HG03060 (cell line): ENCODE data around the gene CCDC15.
"Not testable (repeated sequence)": the region's sequence is repeated elsewhere in the genome, so short reads cannot be mapped to it uniquely, and the experiment has no call there.

Experiments
- ATAC-seq: cut with Tn5 transposase; IDR thresholded peaks from one replicate; pipeline ENCODE4 v1.9.1; 2021; ENCODE audit warnings: low read depth, moderate number of reproducible peaks; ENCODE audit not compliant: unreplicated experiment

The CCDC15 gene

DNA sequence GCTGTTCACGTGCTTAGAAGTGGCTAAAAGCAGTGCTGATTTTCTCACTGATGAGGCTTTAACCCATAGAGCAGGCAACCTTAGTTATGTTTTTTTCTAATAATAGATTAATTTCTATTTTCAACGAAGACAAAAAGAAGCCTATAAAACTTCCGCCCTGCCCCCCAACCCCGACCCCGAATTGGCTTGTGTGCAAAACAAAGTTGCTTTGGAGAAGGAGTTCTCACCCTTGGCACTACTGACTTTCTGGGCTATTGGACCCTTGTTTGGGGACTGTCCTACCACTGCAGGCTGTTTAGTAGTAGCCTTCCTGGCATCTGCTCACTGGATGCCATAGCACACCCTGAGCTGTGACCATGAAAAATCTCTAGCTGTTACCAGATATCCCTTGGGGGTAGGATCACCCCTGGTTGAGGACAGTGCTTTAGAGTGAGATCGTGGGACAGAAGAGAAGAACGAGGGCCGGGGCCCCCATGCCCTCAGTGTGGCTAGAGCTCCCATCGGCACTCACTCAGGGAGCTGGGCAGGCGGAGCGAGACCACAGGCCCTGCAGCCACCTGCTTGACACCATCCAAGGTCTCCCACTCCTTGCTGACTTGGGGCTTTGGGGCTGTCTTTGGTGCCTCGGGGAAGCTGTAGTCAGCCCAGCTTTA is 126.0 kb downstream of the CCDC15 start:
- ATAC-seq: no peak

GRCh38 chr11:125080531-125080911 is 126.5 kb downstream of the CCDC15 start:
- no peak for ATAC-seq

DNA sequence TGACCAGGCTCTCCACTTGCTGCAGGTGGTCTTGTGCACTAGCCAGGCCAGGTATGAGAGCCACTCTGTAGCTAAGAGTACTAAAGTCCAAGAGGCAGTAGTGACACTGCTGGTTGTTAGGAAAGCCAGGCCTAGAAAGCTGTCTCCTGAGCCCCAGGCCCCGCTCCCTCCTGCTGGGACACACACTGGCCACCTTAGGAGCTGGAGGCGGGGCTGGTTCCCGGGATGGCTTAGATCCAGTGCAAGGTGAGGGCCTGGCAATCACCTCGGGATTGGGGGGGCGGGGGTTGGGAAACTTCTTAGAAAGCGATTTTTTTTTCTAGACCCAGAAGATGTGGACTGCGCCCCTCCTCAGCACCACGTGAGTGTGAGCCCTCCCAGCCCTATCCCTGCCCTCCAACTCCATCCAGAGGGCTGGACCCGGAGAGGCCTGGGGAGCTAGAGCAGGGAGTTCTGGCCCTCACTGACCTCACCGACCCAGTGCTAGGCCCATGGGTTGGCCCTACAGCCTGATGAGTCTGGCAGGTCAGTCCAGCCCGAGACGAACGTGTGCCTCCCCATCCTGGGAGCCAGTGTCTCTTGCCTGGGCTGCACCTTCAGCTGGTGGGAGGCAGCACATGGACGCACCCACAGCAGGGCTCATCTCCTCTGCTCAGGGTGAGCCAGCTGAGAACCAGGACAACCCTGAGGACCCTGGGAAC is 127.2 kb downstream of the CCDC15 start:
- no peak for ATAC-seq

DNA sequence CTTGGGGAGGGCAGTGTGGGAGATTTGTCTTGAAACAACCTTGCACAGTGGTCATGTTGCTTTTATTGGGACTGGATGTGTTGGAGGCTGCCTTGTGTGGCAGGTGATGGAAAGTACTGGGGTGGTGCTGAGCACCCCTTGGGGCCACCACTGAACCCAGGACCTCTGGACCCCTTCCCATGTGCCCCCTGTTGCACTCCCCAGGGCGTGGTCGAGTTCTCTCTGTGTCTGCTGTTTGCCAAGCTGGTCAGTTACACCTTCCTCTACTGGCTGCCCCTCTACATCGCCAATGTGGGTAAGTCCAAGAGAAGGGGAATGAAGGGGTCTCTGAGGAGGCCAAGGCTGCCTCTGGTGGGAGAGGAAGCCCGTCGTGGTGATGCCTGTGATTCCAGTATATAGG is 128.0 kb downstream of the CCDC15 start:
- ATAC-seq: no peak

DNA sequence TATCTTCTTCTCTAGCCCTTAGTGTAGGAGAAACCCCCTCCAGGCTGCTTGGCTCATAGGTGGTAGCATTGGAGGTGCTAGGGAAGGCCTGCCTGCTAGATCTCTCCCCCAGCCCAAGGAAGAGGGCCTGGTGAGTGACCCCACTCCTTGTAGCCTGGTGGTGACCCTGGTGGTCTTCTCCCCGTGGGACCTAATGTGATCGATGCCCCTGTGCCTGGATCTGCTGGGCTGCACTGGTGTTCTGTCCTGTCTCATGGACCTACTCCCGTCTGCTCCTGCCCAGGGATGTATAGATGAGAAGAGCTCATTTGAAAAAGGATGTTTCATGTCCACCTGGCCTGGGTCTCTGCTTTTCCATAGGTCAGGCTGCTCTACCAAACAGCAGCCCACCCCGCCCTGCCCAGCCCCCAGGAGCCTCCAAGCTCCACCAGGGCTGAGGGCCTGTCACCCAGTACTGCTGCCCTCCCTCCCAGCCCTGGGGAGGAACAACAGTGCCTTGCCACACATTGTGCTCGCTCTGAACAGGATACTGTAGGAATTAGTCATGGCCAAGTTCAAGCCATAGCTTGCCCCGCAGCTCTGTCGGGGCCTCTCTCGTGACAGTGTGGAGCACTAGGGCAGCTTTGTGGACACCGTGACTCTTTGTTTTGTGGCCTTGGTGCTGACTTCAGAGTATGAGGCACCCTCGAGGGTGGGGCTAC is 128.8 kb downstream of the CCDC15 start:
- no peak for ATAC-seq

- no peak for ATAC-seq
These were observed 129.5 kb downstream of the CCDC15 start for GRCh38 chr11:125083312-125084056.

- no peak for ATAC-seq
These were observed 130.0 kb downstream of the CCDC15 start for GRCh38 chr11:125084057-125084416.

- no peak for ATAC-seq
These were observed 130.8 kb downstream of the CCDC15 start for GRCh38 chr11:125084761-125085231.

DNA sequence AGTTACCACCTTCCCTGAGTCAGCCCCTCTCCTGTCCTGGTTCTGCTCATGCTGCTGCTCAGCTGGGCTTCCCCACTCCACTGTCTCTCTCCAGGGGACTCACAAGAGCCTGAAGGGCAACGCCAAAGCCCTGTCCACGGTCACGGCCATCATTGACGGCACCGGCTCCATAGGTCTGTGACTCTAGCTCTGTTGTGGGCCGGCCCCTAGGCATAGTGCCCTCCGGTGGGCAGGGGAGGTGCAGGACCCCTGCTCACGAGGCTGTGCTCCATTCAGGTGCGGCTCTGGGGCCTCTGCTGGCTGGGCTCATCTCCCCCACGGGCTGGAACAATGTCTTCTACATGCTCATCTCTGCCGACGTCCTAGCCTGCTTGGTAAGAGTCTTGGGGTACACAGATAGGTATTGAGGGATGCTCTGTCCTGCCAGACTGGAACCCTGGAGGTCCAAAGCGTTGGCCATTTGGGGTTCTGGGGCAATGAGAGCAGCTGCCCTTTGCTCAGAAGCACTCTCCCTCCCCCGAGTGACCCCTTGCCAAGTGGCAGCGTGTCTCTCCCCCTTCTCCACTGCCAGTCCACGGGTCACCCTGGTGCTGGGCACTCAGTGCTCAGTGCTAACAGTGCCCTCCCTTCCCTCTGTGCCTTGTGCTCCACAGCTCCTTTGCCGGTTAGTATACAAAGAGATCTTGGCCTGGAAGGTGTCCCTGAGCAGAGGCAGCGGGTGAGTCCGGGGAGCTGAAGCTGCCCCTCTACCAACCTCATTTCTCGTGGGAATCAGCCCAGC is 131.5 kb downstream of the CCDC15 start:
- no peak for ATAC-seq

DNA sequence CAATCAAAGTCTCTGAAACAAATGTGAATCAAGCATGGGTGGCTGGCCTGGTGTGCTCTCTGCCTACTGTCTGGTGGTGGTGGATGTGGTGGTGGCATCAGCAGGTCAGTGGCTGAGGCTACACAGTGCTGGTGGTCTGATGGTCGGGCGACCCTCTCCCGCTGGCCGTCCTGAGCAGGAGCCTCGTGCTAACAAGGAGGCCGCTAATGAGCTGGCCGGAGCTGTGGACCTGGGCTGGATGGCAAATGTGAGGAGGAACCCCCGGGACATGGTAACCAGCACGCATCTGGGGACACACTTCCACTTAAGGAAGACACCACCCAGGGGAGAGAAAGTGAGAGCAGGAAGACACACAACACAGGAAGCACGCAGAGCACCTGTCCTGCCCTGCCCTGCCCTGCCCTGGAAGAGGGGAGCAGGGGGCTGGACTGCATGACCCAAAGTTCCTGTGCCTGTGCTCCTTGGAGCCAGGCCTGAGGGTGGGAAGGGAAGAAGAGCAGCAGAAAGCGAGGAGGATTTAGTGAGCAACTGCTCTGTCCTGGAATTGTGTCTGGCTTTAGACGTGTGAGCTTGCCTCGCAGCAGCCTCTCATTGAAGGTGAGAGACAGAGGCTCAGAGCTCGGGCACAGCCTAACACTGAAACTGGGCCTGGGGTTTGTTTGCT is 132.8 kb downstream of the CCDC15 start:
- ATAC-seq: no peak

- no peak for ATAC-seq
These were observed 134.1 kb downstream of the CCDC15 start for GRCh38 chr11:125088123-125088522.

GRCh38 chr11:125088576-125089455 is 134.8 kb downstream of the CCDC15 start:
- ATAC-seq: no peak

DNA sequence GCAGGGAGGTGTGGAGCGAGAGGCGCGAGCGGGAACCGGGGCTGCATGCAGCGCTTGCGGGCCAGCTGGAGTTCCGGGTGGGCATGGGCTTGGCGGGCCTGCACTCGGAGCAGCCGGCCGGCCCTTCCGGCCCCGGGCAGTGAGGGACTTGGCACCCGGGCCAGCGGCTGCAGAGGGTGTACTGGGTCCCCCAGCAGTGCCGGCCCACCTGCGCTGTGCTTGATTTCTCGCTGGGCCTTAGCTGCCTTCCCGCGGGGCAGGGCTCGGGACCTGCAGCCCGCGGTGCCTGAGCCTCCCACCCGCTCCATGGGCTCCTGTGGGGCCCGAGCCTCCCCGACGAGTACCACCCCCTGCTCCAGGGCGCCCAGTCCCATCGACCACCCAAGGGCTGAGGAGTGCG is 135.5 kb downstream of the CCDC15 start:
- ATAC-seq: not testable (repeated sequence)

DNA sequence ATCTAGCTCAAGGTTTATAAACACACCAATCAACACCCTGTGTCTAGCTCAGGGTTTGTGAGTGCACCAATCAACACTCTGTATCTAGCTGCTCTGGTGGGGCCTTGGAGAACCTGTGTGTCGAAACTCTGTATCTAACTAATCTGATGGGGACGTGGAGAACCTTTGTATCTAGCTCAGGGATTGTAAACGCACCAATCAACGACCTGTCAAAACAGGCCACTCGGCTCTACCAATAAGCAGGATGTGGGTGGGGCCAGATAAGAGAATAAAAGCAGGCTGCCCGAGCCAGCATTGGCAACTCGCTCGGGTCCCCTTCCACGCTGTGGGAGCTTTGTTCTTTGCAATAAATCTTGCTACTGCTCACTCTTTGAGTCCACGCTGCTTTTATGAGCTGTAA is 136.1 kb downstream of the CCDC15 start:
- not testable (repeated sequence) for ATAC-seq

- no peak for ATAC-seq
These were observed 136.8 kb downstream of the CCDC15 start for GRCh38 chr11:125090816-125091215.
